Natural killer cell (primary cell): Measurements from ENCODE around the gene GSE1. TPM values are rescaled to one million over a fixed set of nuclear protein-coding genes. Genes with fewer than 3 reads are reported as not detected.

Experiments used
- ATAC-seq, 3 donors: fragments of 150-1000 bp in 2 of 3; fragments of 200-7000 bp in 1 of 3; cut with Tn5 transposase; 1 replicate in 1 of 3; 2 replicates in 2 of 3; pipeline ENCODE4 v1.10.0; 2021; ENCODE audit warnings: mild to moderate bottlenecking in 2 of 3, moderate library complexity in 2 of 3
- DNase-seq, 2 donors: peaks; one replicate each; pipeline versions ENCODE4 v3.0.0 to v3.0.0-alpha.2; 2013 to 2021; ENCODE audit warnings: mixed read lengths in 1 of 2
- H3K27ac ChIP-seq: one replicate; pipeline ENCODE4 v1.5.1; 2013; ENCODE audit warnings: mild to moderate bottlenecking, low read length
- H3K27me3 ChIP-seq: one replicate; pipeline ENCODE4 v1.6.1; 2013; ENCODE audit warnings: low read length; ENCODE audit not compliant: control insufficient read depth, insufficient read depth
- H3K36me3 ChIP-seq: one replicate; pipeline ENCODE4 v1.6.1; 2013; ENCODE audit warnings: low read length; ENCODE audit not compliant: control insufficient read depth, insufficient read depth
- H3K4me1 ChIP-seq: one replicate; pipeline ENCODE4 v1.6.1; 2013; ENCODE audit warnings: low read length; ENCODE audit not compliant: control insufficient read depth, insufficient read depth
- H3K4me3 ChIP-seq: one replicate; pipeline ENCODE4 v1.5.1; 2013; ENCODE audit warnings: low read length
- H3K9me3 ChIP-seq: one replicate; pipeline ENCODE4 v1.6.1; 2013; ENCODE audit warnings: low read length; ENCODE audit not compliant: control insufficient read depth, insufficient read depth
- H3K27ac Mint-ChIP-seq, 2 donors: one replicate each; pipeline ENCODE4 v1.8.0; 2022; ENCODE audit warnings: mild to moderate bottlenecking in 2 of 2, mixed read lengths in 2 of 2, moderate library complexity in 1 of 2
- H3K27me3 Mint-ChIP-seq, 2 donors: one replicate each; pipeline ENCODE4 v1.8.0; 2022; ENCODE audit warnings: low read depth in 2 of 2, mixed read lengths in 2 of 2
- H3K36me3 Mint-ChIP-seq: one replicate; pipeline ENCODE4 v1.8.0; 2022; ENCODE audit warnings: mixed read lengths
- H3K4me1 Mint-ChIP-seq, 2 donors: one replicate each; pipeline ENCODE4 v1.8.0; 2022; ENCODE audit warnings: mixed read lengths in 2 of 2
- H3K4me3 Mint-ChIP-seq: one replicate; pipeline ENCODE4 v1.8.0; 2022; ENCODE audit warnings: mild to moderate bottlenecking, moderate library complexity, mixed read lengths
- H3K9me3 Mint-ChIP-seq, 2 donors: one replicate each; pipeline ENCODE4 v1.8.0; 2022; ENCODE audit warnings: mixed read lengths in 2 of 2
- WGBS: methylation state at CpG from one replicate; pipeline ENCODE4 v1.1.7; 2013; ENCODE audit warnings: missing lambda C conversion rate; ENCODE audit not compliant: insufficient coverage; 5-methylcytosine and 5-hydroxymethylcytosine counted together
- intact Hi-C: fragments of 100-400 bp; cut with micrococcal nuclease; formaldehyde crosslinking; loops from one replicate; pipeline ENCODE4 v1.14.2; 2022
- total RNA-seq, 4 donors: library from RNA; stranded (reverse); fragments of 120-200 nt in 1 of 4; gene quantifications; one replicate each; pipeline versions ENCODE4 v1.2.3 to v1.2.4, GENCODE V29; 2013 to 2022
- TF ChIP-seq, protein P1 (sequence below): fragments of 200-600 bp; IDR thresholded peaks from one replicate; pipeline ENCODE4 v1.8.0; 2022; ENCODE audit warnings: antibody characterized with exemption

Gene GSE1
- total RNA-seq, 3 donors from 2014 or later (not counting 1 experiment from before 2014, with no cell fraction given): 232 to 277 (median 233) TPM

DNA sequence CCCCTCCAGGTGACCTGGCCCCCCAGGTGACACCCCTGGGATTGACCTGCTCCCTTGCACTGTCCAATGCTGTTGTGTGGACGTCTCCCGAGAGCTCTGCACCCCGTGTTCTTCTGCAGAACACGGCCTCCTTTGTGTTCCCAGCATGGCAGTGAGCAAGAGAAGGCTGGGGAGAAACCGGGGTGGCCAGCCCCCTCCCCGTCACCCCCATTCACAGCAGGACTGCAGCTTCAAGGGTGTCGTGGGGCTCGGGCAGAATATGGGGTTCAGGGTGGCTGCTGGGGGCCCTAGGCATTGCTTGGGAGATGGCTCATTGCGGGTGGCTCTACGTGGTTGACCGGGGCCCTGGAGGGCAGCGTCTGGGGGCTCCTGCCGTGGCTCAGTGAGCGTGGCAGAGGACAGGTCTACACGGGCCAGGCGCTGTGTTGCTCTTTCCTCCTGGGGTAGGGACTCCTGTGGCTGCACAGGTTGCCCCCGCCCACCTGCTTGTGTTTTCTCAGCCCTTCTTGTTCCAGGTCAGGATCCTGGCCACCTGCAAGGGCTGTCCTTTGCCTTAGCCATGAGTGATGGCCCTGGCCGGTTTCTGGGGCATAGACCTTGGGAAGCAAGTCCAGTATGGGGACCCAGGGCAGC lies 12.5 kb downstream of the GSE1 start:
- intact Hi-C loops: no loop called here
- H3K4me3 ChIP-seq: no peak overlapping the region
- peak overlapping the region; percentile 26 to 48 for H3K27ac Mint-ChIP-seq
- no peaks in the 10 kb centered on the region for H3K9me3 Mint-ChIP-seq
- no peak overlapping the region for H3K4me3 Mint-ChIP-seq
- no peaks in the 10 kb centered on the region for H3K27me3 ChIP-seq
- DNase-seq (no peak), ATAC-seq (no peak)
- peaks cover 78% of the 10 kb centered on the region for H3K4me1 ChIP-seq
- H3K27me3 Mint-ChIP-seq: no peaks in the 10 kb centered on the region
- H3K36me3 ChIP-seq: peaks cover 8% of the 10 kb centered on the region
- peaks cover 13% of the 10 kb centered on the region for H3K9me3 ChIP-seq
- H3K27ac ChIP-seq: no peak overlapping the region
- WGBS: 84% methylated on average over 18 of the region's 18 CpGs
- H3K4me1 Mint-ChIP-seq: peaks cover 77 to 87% of the 10 kb centered on the region in 2 donors
- TF ChIP-seq, protein P1, sequence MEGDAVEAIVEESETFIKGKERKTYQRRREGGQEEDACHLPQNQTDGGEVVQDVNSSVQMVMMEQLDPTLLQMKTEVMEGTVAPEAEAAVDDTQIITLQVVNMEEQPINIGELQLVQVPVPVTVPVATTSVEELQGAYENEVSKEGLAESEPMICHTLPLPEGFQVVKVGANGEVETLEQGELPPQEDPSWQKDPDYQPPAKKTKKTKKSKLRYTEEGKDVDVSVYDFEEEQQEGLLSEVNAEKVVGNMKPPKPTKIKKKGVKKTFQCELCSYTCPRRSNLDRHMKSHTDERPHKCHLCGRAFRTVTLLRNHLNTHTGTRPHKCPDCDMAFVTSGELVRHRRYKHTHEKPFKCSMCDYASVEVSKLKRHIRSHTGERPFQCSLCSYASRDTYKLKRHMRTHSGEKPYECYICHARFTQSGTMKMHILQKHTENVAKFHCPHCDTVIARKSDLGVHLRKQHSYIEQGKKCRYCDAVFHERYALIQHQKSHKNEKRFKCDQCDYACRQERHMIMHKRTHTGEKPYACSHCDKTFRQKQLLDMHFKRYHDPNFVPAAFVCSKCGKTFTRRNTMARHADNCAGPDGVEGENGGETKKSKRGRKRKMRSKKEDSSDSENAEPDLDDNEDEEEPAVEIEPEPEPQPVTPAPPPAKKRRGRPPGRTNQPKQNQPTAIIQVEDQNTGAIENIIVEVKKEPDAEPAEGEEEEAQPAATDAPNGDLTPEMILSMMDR: no peak
- no peaks in the 10 kb centered on the region for H3K36me3 Mint-ChIP-seq

DNA sequence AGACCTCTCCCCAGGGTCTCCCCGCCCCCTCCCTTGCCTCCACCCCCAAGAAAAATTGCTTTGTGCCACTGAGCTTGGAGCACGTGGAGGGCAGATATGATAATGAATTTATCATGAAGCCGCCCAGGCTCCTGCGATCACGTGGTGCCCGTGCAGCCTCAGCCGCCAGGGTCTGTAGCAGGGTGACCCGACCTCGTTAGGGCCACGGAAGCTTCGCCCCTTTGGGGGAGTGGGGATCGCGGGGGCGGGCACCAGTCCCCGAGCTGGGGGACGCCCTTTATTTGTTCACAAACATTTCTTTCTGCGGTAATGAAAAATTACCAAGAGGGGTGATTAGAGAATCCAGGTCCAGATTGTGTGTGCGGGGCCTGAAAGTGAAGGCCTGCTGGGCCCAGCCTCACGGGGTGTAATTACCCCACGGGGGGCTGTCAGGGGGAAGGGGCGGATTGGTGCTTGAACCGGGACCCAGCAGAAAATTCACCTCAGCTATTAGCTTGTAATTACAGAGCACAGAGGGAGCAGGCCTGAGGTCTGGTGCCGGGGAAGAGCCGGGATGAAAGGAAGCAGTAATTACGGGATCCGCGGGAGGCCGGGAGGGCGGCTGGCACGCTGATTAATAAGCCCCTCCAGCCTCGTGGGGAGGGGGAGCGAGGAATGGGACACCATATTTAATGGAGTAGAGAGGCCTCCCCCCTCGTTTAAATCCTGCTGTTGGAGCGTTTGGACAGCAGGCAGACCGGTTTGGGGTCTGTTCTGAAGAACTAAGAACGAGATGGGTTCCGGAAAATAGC lies 13.3 kb downstream of the GSE1 start:
- H3K36me3 ChIP-seq: peaks cover 8% of the 10 kb centered on the region
- Mint-ChIP-seq H3K4me1 (peaks cover 70 to 85% of the 10 kb centered on the region in 2 donors), H3K27ac (peak overlapping the region; percentile 60 to 88), H3K36me3 (no peaks in the 10 kb centered on the region), H3K27me3 (no peaks in the 10 kb centered on the region), H3K4me3 (peak overlapping the region; percentile 64), H3K9me3 (no peaks in the 10 kb centered on the region)
- no peaks in the 10 kb centered on the region for H3K27me3 ChIP-seq
- no peak overlapping the region for H3K4me3 ChIP-seq
- peaks cover 78% of the 10 kb centered on the region for H3K4me1 ChIP-seq
- intact Hi-C loops: no loop called here
- H3K9me3 ChIP-seq: peaks cover 13% of the 10 kb centered on the region
- no peak for DNase-seq
- no peak overlapping the region for H3K27ac ChIP-seq
- TF ChIP-seq, protein P1: no peak
- WGBS: 70% methylated on average over 37 of the region's 37 CpGs
- ATAC-seq: no peak

DNA sequence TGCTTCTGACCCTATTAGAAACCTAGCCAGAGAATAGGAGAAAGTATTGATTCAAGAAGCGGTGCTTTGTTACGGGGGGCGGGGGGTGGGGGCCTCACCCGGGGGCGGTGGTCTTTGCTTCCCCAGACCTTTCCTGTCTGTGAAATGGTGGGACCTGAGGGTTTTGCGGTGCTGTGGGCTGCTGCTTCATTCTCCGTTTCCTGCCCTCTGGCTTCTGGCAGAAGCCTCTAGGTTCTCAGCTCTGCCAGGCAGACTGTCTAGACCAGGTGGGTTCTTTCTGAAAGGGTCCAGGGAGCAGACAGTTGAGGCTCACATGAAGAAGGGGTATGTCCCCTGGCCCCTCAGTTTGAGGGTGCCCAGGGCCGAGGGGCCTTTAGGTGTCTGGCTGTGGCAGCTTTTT lies 14.0 kb downstream of the GSE1 start:
- peak overlapping the region; percentile 60 to 88 for H3K27ac Mint-ChIP-seq
- H3K9me3 ChIP-seq: peaks cover 13% of the 10 kb centered on the region
- H3K4me3 Mint-ChIP-seq: peak overlapping the region; percentile 60
- DNase-seq: peak in 1 of 2 donors; percentile 31
- no peaks in the 10 kb centered on the region for H3K27me3 ChIP-seq
- TF ChIP-seq, protein P1: no peak
- no peaks in the 10 kb centered on the region for H3K27me3 Mint-ChIP-seq
- no peak overlapping the region for H3K27ac ChIP-seq
- H3K4me3 ChIP-seq: no peak overlapping the region
- H3K4me1 Mint-ChIP-seq: peaks cover 63 to 85% of the 10 kb centered on the region in 2 donors
- intact Hi-C loops: no loop called here
- no peaks in the 10 kb centered on the region for H3K36me3 Mint-ChIP-seq
- H3K9me3 Mint-ChIP-seq: no peaks in the 10 kb centered on the region
- peaks cover 8% of the 10 kb centered on the region for H3K36me3 ChIP-seq
- peaks cover 81% of the 10 kb centered on the region for H3K4me1 ChIP-seq
- ATAC-seq: peak in 2 of 3 donors; percentile 45 to 56
- WGBS: 6% methylated on average over 8 of the region's 8 CpGs
